HG03558 (cell line): ENCODE measurements around the gene PIM2.
A peak's percentile ranks its signal among the peaks of the same experiment; 100 is the strongest.

Source experiments
- ATAC-seq: cut with Tn5 transposase; IDR thresholded peaks from one replicate; pipeline ENCODE4 v1.9.1; 2021; ENCODE audit warnings: moderate number of reproducible peaks; ENCODE audit not compliant: unreplicated experiment; ENCODE audit errors: extremely low read depth

Gene PIM2

DNA sequence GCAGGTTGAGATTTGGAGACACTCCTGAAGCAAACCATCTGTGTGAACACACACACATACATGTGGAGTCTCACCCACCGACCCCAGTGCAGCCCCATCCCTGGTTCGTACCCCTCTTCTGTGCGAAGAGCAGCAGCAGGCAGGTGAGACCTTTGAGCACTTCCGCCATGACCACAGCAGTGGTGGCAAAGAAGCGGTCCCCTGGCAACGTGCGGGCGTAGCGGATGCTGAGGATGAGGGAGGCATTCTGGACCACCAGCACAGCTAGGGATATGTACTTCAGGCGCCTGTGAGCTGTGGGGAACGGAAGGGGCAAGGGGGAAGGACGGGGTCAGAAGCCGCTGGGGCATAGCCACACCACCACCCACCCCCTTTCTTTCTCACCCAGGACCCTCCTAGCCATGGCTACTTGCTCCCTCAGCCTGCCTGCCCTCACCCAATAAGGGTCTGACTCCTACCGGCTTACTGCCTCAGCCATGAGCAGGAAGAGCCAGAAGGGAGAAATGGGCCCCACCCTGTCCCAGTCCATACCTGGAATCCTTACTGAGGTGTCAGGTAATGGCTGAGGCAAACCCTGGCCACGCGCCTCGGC is 9.0 kb downstream of the PIM2 start:
- ATAC-seq, result no peak

DNA sequence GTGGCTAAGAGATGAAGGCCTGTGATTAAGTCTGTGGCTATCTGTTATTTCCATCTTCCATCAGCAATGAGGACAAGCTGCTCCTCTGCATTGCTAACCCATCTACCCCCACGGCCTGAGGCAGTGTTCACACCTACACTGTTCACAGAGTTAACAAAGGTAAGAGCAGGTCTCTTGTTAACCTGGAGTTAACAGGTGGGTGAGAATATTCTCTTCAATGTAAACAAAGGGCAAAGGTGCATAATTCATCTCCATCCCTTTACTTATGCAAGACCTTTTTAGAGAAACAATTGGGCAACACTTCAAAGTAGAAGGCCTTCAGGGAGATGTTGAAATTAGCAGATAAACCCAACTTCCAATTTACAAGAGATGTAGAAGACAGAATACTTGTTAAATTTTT is 10.2 kb downstream of the PIM2 start:
- no peak for ATAC-seq

DNA sequence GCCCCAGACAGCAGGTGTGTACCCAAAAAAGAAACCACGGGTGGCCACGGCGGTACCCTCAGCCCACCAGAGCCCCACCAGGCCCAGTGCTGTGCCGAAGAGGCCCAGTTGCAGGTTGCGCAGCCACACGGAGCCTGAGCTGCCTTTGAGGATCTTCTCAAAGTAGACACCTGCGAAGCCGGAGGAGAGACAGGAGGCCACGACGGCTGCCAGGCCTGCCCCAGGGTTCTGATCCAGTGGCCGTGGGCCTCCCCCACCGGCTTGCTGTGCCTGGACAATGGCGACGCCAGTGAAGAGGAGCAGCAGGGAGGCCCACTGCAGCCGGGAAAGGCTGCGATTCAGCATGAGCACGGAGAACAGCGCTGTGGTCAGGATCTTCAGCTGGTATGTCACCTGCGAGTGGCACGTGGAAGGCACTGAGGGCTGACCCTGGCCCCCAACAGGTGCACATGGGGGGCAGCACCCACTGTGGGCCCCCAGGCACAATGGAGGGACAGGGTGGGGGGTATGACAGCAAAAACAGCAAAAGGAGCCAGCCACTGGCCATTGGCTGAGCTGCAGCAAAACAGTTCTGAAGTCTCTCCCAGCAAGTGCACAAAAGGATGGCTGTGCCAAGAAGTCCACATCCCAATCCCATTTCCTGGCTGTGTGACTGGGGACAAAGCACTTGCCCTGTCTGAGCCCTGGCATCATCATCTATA is 13.6 kb downstream of the PIM2 start:
- ATAC-seq, result no peak

DNA sequence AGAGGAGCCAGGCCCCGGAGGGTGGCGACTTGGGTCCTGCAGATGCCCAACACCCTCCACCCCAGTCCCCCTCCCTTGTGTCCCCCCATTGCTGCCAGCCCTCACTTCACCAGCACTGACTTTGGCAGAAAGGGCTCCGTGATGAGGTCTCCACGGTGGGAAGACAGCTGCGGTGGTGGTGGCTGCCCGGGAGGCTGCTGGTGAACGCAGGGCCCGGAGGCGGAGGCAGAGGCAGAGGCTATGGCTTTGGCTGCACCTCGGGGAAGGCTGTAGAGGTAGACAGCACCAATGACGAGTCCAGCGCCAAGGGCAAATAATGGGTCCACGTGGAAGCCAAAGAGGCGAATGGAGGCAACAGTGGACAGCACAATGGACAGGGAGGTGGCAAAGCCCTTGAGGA is 14.2 kb downstream of the PIM2 start:
- ATAC-seq, result no peak

DNA sequence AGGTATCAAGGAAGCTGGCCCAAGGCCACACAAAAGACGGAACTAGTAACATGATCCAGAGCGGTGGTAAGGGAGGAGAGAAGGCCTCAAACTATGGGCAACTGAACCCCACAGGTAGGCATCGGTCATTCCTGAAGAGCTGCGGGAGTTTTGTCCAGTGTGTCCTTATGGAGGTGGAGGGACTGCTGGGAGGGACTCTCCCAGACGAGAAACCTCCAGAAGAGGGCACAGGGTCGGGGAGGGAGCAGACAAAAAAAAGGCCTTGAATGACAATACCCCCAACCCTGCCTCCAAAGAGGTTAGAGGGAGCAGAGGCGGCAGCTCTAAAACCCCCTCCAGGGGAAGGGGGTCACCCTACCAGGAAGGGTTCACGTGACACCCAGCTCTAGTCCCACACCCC is 14.6 kb downstream of the PIM2 start:
- ATAC-seq, result no peak

DNA sequence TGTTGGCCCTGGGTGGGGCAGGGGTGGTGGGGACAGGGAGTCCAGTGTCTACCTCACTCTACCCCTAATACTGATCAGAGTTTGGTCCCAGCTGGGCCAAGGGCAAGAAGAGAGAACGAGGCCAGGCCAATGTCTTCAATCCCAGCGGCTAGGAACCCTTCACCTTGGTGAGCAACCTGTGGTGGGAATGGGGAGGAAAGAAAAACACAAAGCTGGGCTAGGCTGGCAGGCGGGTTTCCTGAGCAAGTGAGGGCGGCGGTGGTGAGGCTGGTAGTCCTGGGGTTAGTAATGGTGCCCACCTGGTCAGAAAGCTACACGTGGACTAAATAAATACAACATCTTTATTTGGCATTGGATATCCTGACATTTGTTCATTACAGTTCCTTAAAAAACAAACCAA is 15.5 kb downstream of the PIM2 start:
- ATAC-seq, result no peak

DNA sequence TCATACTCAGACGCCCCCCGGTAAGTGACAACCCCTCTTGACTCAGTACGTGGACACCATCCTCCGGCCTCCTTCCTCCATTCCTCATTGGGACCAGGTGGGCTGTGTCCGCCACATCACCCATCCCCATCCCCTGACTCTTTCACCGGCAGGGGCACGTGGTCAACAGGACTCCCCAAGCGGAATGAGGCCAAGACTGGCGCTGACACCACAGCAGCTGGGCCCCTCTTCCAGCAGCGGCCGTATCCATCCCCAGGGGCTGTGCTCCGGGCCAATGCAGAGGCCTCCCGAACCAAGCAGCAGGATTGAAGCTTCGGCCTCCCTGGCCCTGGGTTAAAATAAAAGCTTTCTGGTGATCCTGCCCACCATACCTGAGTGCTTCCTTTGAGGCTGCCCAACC is 16.0 kb downstream of the PIM2 start:
- no peak for ATAC-seq

DNA sequence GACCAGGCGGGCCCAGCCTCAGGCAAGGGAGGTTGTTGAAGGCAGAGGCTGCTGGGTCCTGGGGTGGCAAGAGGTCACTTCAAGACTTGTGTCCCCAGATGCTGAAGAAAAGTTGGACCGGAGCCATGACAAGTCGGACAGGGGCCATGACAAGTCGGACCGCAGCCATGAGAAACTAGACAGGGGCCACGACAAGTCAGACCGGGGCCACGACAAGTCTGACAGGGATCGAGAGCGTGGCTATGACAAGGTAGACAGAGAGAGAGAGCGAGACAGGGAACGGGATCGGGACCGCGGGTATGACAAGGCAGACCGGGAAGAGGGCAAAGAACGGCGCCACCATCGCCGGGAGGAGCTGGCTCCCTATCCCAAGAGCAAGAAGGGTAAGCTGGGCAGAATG is 16.7 kb downstream of the PIM2 start:
- no peak for ATAC-seq

DNA sequence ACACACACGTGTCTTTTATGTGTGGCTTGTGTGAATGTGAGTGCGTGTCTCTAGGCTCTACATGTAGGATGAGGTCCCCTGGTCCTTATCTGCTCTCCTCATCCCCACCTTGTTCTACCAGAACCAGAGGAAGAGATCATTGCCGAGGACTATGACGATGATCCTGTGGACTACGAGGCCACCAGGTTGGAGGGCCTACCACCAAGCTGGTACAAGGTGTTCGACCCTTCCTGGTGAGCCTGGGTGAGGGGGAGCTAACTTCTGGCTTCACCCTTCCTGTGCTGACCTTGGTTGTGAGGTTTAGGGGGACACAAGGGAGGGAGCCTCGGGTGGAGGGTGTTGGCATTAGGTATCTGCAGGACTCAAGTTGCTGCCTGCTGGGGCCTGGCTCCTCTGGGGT is 17.8 kb downstream of the PIM2 start:
- ATAC-seq, result no peak

DNA sequence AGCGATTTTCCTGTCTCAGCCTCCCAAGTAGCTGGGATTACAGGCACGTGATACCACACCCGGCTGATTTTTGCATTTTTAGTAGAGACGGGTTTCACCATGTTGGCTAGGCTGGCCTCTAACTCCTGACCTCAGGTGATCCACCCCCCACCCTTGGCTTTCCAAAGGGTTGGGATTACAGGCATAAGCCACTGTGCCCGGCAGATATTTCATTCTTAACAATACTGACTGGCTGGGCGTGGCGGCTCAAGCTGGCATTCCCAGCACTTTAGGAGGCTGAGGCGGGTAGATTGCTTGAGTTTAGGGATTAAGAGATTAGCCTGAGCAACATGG is 19.8 kb downstream of the PIM2 start:
- no peak for ATAC-seq

DNA sequence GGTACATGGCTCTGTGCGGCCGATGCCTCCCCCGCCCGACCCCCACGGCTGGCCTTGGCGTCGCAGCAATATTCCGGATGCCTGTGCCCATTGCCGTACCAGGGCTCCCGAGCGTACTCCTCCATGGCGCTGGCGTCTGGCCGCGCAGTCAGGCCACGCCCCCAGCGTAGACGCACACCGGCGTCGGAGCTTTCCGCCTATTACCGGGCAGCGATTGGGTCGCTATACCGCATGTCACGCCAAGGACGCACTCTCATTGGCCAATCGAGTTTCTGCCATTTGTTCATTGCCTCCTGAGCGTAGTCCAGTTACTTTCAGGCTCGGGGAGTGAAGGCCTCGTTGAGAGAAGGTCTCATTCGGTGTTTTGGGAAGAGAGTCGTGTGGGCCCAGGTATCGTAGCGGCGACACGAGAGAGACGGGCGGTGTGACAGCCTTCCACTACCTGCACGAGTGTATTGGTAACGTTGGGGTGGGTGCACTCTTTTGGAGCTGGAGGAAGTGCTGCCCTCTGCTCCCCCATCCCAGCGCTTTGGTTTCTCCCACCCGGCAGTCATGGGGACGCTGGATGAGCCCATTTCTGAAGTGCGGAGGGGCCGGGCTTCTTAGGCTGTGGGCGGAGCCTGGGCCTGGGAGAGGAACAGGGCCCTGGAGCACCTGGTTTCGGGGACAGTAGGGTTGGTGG is 21.1 kb downstream of the PIM2 start, which contains the start of the genes PQBP1 and TIMM17B:
PQBP1 (plus strand) TSS at position 306 of the 682 bp plus-strand sequence. CDS start 580 bp downstream, outside the sequence.
TIMM17B (minus strand) TSS at position 144 of the 682 bp plus-strand sequence; CDS start at position 125, 19 bp downstream.
- ATAC-seq, result peak; percentile 67

DNA sequence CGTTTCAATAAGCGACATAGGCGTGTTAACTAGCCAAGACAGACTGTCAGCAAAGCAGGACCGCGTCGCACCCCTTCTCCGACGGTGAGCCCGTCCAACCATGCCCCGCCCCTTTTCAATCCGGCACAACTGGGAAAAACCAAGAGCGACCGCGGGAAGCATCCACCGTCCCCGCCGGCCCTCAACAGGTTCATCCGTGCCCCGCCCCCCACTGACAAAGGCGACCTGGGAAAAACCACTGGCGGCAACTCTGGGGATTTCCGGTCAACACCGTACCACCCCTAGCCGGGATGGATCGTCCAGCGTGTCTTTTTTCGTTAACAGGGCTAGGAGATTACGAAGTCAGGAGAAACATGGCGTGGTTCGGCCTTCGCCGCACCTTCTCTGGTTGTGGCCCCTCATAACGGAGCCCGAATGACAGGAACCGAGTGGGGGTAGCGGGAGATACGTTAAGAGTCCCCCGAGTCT is 21.6 kb downstream of the PIM2 start:
- ATAC-seq, result no peak

DNA sequence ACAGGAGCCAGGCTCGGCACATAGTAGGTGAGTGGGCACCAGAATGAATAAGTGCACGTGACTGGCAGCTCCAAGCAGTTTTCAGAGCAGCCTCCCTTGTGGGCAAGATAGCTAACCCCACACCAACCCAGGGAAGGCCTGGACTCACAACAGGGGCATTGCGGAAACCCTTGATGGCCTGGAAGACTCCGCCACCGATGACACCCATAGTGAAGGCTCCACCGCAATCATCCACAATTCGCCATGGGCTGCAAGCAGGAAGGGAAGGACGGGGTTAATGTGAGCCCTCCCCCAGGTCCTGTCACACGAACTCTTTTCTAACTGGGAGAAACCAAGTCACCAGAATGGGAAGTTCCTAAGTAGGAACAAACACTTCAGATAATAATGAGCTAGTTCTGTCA is 22.2 kb downstream of the PIM2 start:
- ATAC-seq, result no peak

DNA sequence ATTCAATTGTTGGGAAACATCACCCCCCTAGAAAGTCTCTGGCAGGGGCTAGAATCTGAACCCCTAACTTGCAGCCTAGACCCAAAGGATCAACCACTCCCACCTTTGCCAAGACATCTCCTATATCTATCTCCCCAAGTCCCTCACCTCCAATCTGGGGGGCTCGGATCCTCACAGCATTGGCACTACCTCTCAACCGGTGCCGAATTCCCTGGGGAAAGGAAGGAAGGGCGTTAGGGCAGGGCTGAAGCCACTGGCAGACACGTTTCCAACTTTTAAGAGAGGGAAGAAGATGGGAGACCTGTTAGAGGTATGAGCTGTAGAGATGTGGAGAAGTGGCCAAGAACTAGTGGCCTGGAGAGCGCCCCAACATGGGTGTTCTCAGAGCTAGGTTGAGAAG is 23.9 kb downstream of the PIM2 start:
- no peak for ATAC-seq

DNA sequence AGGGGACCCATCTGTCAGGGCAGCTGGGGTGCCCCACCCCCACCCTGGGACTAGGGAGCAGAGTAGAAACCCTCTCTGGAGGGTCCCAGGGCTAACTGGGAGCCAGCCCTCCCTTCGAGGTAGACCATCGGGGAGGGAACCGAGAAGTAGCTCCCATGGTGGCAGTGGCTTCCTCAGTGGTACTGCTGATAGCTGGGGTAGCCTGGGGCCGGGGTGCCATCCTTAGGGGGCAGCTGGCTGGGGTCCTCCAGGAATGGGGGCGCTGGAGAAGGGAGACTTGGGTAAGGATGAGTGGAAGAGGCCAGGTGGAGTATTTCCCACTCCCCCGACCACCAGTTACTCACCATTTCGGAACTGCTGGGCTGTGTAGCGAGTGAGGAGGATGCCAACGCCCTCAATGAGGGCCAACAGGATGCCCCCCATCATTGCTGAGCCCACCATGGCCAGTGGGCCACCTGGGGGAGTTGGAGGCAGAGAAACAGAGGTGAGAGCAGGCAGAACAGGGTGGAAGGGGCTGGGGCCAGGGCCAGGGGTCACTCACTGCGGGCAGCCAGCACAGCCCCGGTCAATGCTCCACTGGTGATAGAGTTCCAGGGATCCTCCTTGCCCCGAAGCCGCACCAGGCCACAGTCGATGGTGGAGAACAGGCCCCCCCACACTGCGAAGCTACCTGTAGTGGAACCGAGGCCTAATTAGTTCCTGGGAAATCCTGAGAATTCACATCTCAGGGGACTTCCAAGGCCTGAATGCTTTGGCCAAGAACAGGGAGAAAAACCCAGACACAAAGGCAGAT is 25.1 kb downstream of the PIM2 start:
- no peak for ATAC-seq

DNA sequence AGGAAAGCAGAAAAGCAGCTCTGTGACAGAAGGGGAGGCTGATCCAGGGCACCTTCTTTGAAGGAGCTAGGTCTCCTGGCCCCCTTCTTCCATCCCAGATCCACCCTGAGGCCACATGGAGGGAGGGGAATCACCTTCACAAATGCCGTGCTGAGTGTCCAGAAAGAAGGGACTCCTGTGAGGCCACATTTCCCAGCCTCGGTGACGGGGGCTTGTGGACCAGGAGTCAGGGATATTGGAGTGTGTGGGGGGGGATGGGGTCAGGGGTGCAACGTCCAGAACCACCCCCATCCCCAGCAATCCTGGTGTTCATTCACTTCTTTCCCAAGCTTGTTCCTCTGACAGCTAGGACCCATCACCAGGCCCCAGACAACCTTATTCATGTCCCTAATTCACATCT is 25.9 kb downstream of the PIM2 start:
- ATAC-seq, result no peak

DNA sequence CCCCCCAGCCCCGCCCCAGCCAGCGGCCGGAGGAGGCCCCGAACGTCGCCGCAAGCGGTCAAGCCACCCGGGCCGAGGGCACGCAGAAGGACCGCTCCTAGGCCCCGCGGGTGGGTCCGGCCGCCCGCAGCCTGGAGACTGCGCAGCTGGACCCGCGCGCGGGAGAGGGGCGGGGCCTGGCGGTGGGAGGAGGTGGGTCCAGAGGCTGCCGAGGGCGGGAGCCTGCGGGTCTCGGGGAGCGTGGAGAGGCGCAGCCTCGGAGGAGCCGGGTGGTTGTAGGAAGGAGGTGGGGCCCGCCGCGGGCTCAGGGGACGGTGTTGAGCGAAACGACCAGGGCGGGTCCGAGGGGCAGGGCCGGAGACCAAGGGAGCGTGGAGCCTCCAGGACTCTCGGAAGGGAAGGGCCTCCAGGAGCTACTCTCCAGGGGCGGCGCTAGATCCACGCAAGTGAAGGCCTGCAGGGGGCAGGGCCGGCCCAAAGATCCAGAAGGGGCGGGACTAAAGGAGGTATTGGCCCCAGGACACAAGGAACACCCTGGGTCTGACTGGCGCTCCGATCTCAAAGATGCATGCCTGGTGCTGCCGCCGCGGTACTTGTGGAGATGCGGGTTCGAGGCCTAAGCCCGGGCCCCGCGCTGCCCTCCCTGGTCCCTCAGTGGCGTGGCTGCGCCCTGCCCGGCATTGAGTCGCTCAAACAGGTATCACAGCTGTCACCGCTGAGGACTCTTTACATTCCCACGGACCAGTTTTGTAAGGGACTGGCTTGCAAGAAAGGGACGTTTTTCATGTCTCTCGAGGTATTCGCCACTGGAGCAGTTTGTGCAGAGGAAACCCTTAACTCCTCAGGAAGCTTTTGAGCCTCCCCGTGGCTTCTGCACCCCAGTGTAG is 27.2 kb downstream of the PIM2 start:
- no peak for ATAC-seq

DNA sequence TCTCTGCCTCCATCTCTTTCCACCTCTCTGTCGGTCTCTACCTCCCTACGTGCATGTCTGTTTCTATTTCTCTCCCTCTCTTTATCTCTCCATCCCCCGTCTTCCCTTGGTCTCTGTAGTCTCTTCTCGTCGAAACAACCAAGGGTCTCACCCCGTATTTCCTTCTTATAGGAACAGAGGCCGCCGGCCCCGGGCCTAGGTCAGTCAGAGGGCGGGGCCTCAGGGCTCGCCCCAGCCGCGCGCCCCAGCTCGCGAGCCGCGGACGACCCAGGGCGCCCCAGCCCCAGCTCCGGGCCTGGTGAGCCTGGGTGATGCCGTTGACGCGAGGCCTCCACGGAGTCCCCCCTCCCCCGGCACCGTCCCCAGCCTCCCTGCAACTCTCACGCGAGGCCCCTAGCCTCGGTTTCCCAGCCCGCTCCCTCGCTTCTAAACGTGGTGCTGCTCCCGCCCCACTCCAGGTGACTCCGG is 27.9 kb downstream of the PIM2 start:
- ATAC-seq, result no peak

DNA sequence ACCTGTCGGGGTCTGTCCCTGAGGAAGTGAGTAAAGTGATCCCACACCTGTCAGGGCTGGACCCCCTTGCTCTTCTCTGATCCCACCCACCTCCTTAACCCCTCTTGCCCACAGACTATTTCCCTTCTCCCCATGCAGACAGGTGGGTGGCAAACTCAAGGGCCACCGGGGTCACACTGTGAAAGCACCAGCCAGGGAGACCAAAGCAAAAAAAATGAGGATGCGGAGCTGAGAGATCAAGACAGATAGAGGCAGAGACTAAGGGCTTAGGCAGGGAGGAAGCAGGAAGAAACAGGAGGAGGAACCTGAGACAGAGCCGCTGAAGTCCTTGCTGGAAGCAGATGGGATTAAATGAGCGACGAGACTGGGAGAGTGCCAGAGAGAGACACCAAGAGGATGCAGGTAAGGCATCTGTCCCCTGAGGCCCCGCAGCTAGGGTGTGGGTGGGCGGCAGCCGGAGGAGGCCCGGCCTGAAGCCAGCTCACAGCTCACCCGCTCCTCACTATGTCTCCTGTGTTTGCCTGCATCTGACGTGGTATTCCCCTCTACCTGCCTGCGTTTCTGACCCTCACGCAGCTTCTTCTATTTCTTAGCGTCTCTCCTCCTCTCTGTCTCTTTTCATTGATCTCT is 28.4 kb downstream of the PIM2 start:
- no peak for ATAC-seq
